ENCODE results near the gene EIF5B.

- TF ChIP-seq EZH2 (IDR thresholded peaks at IDR 0.05) (no peak), CTCF (IDR thresholded peaks at IDR 0.05) (no peak)
These were observed 64.7 kb downstream of the EIF5B start for GRCh38 chr2:99401841-99402240.

Data from neural progenitor cell (in vitro differentiated cells).